ENCODE results near the gene ADGRL1. TPM values are rescaled to one million over a fixed set of nuclear protein-coding genes. Genes with fewer than 3 reads are reported as not detected.
A peak's percentile ranks its signal among the peaks of the same experiment; 100 is the strongest.

The ADGRL1 gene
- total RNA-seq, 2 donors from 2014 or later: 21.0 to 31.2 TPM

DNA sequence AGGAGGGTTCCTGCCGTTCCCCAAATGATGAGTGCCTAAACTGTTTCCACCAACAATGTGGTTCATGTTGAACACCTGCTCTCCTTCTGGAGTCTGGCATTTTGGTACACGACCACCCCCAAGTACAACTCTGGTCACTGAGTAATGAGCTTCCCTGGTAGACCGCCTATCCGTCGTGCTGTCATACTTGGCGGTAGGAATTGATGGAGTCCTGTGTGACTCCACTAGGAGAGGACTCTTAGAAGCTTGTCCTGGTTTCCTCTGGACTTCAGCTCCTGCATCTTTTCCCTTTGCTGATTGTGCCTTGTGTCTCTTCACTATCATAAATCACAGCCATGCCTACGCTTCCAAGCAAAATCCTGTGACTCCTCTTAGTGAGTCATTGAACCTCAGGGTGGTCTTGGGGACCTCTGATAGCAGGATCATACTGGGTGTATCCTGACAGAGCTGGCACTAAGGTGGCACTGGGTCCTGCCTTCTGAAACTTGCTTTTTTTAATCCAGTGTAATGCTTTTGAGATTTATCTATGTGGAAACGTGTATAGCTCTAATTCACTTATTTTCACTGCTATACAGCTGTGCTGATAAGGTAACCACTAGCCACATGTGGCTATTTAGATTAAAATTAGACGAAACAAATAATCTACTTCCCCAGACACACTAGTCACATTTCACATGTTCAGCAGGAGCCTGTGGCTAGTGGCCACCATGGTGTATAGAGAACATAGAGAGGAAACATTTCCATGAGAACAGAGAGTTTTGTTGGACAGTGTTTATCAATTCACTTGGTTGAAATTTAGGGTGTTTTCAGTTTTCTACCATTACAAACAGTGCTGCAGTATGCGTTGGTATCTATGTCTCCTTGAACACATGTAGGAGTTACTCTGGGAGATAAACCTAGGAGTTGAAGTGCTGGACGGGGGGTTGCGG, 63.4 kb downstream of the ADGRL1 start:
- Histone ChIP-seq H3K27me3 (no peaks in the 10 kb centered on the region), H3K9me3 (no peaks in the 10 kb centered on the region)
- TF ChIP-seq, protein P1, sequence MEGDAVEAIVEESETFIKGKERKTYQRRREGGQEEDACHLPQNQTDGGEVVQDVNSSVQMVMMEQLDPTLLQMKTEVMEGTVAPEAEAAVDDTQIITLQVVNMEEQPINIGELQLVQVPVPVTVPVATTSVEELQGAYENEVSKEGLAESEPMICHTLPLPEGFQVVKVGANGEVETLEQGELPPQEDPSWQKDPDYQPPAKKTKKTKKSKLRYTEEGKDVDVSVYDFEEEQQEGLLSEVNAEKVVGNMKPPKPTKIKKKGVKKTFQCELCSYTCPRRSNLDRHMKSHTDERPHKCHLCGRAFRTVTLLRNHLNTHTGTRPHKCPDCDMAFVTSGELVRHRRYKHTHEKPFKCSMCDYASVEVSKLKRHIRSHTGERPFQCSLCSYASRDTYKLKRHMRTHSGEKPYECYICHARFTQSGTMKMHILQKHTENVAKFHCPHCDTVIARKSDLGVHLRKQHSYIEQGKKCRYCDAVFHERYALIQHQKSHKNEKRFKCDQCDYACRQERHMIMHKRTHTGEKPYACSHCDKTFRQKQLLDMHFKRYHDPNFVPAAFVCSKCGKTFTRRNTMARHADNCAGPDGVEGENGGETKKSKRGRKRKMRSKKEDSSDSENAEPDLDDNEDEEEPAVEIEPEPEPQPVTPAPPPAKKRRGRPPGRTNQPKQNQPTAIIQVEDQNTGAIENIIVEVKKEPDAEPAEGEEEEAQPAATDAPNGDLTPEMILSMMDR (IDR thresholded peaks at IDR 0.05): no peak

DNA sequence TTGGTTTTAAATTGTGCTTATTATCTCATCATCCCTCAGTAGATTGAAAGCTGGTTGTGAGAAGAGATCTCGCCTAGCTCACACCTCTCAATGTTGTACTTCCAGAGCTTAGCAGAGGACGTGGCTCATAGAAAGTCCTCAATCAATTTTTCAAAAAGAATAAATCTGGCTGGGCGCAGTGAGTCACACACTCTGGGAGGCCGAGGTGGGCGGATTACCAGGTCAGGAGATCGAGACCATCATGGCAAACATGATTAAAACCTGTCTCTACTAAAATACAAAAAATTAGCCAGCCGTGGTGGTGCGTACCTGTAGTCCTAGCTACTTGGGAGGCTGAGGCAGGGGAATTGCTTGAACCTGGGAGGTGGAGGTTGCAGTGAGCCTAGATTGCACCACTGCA, 64.9 kb downstream of the ADGRL1 start:
- no peaks in the 10 kb centered on the region for H3K27me3 ChIP-seq
- H3K4me1 ChIP-seq: peaks cover 0 to 23% of the 10 kb centered on the region in 2 donors
- H3K27ac ChIP-seq: no peak overlapping the region
- H3K36me3 ChIP-seq: no peaks in the 10 kb centered on the region
- no peak for DNase-seq (ENCODE audit: low spot score)
- TF ChIP-seq, protein P1 (IDR thresholded peaks at IDR 0.05): no peak
- H3K4me3 ChIP-seq: no peak overlapping the region
- H3K9me3 ChIP-seq: no peaks in the 10 kb centered on the region

More for the DNA sequence above, 63.4 kb downstream of the ADGRL1 start:
- peaks cover 0 to 19% of the 10 kb centered on the region in 2 donors for H3K4me1 ChIP-seq
- no peak overlapping the region for H3K27ac ChIP-seq
- H3K4me3 ChIP-seq: no peak overlapping the region
- DNase-seq (ENCODE audit: low spot score): no peak
- H3K36me3 ChIP-seq: no peaks in the 10 kb centered on the region

DNA sequence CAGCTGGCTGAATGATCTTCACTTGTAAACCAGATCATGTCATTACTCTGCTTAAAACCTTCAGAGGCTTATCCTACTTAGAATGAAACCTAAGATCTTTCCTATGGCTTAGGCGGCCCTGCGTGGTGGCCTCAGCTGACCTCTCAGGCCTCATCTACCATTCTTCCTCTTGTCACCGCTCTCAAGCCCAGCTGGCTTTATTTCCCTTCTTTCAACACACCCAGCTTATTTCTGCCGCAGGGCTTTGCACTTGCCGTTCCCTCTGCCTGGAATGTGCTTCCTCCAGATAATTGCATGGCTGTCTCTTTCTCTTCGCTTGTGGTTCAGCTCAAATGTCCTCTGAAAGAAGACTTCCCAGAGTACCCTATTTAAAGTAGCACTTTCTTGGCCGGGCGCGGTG, 66.0 kb downstream of the ADGRL1 start:
- TF ChIP-seq, protein P1 (IDR thresholded peaks at IDR 0.05): no peak
- H3K9me3 ChIP-seq: no peaks in the 10 kb centered on the region
- H3K27me3 ChIP-seq: no peaks in the 10 kb centered on the region
- peaks cover 0 to 29% of the 10 kb centered on the region in 2 donors for H3K4me1 ChIP-seq
- H3K36me3 ChIP-seq: no peaks in the 10 kb centered on the region
- H3K27ac ChIP-seq: no peak overlapping the region
- no peak for DNase-seq (ENCODE audit: low spot score)
- H3K4me3 ChIP-seq: no peak overlapping the region

DNA sequence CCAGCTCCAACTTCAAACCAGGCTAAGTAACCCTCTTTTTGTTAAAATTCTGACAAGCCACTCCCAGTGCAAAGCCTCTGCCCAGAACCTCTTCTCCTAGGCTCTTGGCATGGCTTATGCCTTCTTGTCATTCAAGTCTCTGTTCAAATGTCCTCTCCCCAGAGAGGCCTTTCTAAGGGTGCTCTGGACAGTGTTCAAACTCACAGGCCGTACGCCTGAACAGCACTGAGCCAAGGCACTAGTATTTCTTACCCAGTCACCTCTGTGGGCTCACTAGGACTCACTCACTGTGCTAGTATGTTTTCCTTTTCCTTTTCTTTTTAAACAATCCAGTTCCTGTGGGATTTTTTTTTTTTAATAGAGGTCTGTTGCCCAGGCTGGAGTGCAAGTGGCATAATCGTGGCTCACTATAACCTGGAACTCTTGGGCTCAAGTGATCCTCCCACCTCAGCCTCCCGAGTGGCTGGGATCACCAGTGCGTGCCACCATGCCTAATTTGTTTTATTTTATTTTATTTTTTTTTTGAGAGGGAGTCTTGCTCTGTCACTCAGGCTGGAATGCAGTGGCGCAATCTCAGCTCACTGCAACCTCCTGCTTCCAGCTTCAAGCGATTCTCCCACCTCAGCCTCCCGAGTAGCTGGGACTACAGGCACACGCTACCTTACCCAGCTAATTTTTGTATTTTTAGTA, 67.2 kb downstream of the ADGRL1 start:
- no peaks in the 10 kb centered on the region for H3K36me3 ChIP-seq
- no peak for DNase-seq (ENCODE audit: low spot score)
- H3K27ac ChIP-seq: peak overlapping the region; percentile 90 to 95
- TF ChIP-seq, protein P1 (IDR thresholded peaks at IDR 0.05): no peak
- H3K4me1 ChIP-seq: peaks cover 0 to 29% of the 10 kb centered on the region in 2 donors
- H3K27me3 ChIP-seq: no peaks in the 10 kb centered on the region
- H3K9me3 ChIP-seq: no peaks in the 10 kb centered on the region
- no peak overlapping the region for H3K4me3 ChIP-seq

DNA sequence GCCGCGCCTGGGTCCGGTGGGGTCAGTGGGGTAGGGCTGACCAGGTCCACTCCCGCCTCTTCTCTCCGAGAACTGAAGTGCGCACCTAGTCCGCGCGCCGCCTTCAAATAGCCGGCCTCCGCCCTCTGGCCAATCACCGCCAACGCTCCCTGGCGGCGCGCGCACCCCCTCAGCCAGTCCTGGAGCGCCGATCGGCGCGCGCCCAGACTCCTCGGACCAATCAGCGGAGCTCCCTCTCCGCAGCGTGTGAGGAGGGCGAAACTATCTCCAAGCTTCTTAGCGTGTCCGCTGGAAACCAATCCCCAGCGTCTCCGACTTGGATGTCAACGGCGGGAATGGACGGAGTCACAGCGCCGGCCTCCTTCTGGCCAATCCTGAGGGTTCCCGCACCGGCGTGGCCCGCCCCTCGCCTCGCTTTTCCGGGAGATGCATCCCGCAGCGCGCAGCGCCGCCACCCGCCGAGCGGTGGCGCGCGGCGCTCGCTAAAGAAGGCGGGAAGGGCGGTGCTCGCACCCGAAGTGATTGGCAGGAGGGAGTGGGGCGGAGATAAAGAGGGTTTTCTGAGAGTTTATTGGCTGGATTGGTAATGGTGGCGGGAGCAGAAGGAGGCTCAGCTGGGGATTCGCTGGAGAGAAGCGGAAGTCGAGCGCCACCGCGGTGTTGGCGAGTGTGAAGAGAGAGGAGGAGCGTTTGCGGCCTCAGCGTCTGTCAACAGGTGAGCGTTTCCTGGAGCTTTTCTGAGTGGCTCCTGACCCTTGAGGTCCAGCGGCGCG, 69.3 kb downstream of the ADGRL1 start, which contains the start of gene ASF1B:
Gene ASF1B, minus strand, starts transcription at position 81 of the 773 bp plus-strand sequence. CDS start 133 bp downstream, outside the sequence.
- TF ChIP-seq, protein P1 (IDR thresholded peaks at IDR 0.05): peak; percentile 75 to 87
- Histone ChIP-seq H3K9me3 (no peaks in the 10 kb centered on the region), H3K4me3 (peak within 1 kb of the TSS; percentile 72 to 73), H3K27me3 (no peaks in the 10 kb centered on the region), H3K4me1 (peaks cover 0 to 29% of the 10 kb centered on the region in 2 donors), H3K27ac (peak within 1 kb of the TSS; percentile 90 to 95), H3K36me3 (no peaks in the 10 kb centered on the region)
- DNase-seq (ENCODE audit: low spot score): peak; percentile 100
